DMS153 treated with DMSO at 0.1 percent for 48 hours (cell line): ENCODE measurements around the gene ZRANB2.

Source experiments
- DNase-seq: peaks from one replicate; lab custom pipeline; 2025; ENCODE audit not compliant: unreplicated experiment; lab: John Stamatoyannopoulos, UW

The ZRANB2 gene

GRCh38 chr1:71071720-71072119 lies 9.1 kb downstream of the ZRANB2 start:
- DNase-seq: no peak

- DNase-seq: no peak
Observed at GRCh38 chr1:71068325-71069240, 12.3 kb downstream of the ZRANB2 start.

- no peak for DNase-seq
Observed at GRCh38 chr1:71054791-71055190, 26.0 kb downstream of the ZRANB2 start.

- no peak for DNase-seq
Observed at GRCh38 chr1:71054281-71054731, 26.5 kb downstream of the ZRANB2 start.

GRCh38 chr1:71053758-71054157 lies 27.1 kb downstream of the ZRANB2 start:
- no peak for DNase-seq

GRCh38 chr1:71053146-71053545 lies 27.7 kb downstream of the ZRANB2 start:
- DNase-seq: no peak

GRCh38 chr1:71049951-71050598 lies 30.8 kb downstream of the ZRANB2 start:
- DNase-seq: peak; percentile 49

- peak; percentile 22 for DNase-seq
Observed at GRCh38 chr1:71047635-71048607, 32.9 kb downstream of the ZRANB2 start, which contains the start of gene PTGER3. PTGER3 (minus strand) TSS chr1:71047816; CDS start chr1:71047577, 239 bp downstream.

- DNase-seq: no peak
Observed at GRCh38 chr1:71046891-71047634, 33.8 kb downstream of the ZRANB2 start.

GRCh38 chr1:71045463-71046028 lies 35.3 kb downstream of the ZRANB2 start:
- no peak for DNase-seq

GRCh38 chr1:71044833-71045232 lies 36.0 kb downstream of the ZRANB2 start:
- no peak for DNase-seq

- DNase-seq: no peak
Observed at GRCh38 chr1:71043065-71043464, 37.8 kb downstream of the ZRANB2 start.

- no peak for DNase-seq
Observed at GRCh38 chr1:71041806-71042205, 39.0 kb downstream of the ZRANB2 start.

- DNase-seq: no peak
Observed at GRCh38 chr1:71039661-71040262, 41.1 kb downstream of the ZRANB2 start.

GRCh38 chr1:71038942-71039341 lies 41.9 kb downstream of the ZRANB2 start:
- DNase-seq: no peak

GRCh38 chr1:71037829-71038620 lies 42.8 kb downstream of the ZRANB2 start:
- DNase-seq: no peak

- no peak for DNase-seq
Observed at GRCh38 chr1:71037066-71037465, 43.8 kb downstream of the ZRANB2 start.

- no peak for DNase-seq
Observed at GRCh38 chr1:71033136-71033535, 47.7 kb downstream of the ZRANB2 start.

GRCh38 chr1:71031426-71031825 lies 49.4 kb downstream of the ZRANB2 start:
- no peak for DNase-seq
